HepG2 (cell line): Measurements from ENCODE around the gene EBF4. TPM values are rescaled to one million over a fixed set of nuclear protein-coding genes. Genes with fewer than 3 reads are reported as not detected.

Experiments
- BRCA1 ChIP-seq: sonication (generic); formaldehyde crosslinking; IDR thresholded peaks from 2 replicates; pipeline ENCODE4 v1.4.0; 2020; ENCODE audit warnings: missing genetic modification reagents
- ELF3 ChIP-seq: IDR thresholded peaks from 2 replicates; pipeline ENCODE4 v1.6.1; 2016; ENCODE audit warnings: missing genetic modification reagents, missing compliant biosample characterization
- HBP1 ChIP-seq: IDR thresholded peaks from 2 replicates; pipeline ENCODE4 v1.6.1; 2016; ENCODE audit warnings: low read depth, control low read depth
- HMGXB4 ChIP-seq, 2 experiments: sonication (generic) in 1 of 2; formaldehyde crosslinking in 1 of 2; IDR thresholded peaks; 2 replicates each; pipeline versions ENCODE4 v1.4.0 to v1.6.1; 2018 to 2020; ENCODE audit warnings: missing genetic modification reagents in 2 of 2, borderline replicate concordance in 1 of 2, low read depth in 1 of 2, mild to moderate bottlenecking in 1 of 2, missing biosample characterization in 1 of 2
- IRX3 ChIP-seq: sonication (generic); formaldehyde crosslinking; IDR thresholded peaks from 2 replicates; pipeline ENCODE4 v1.8.1; 2023; ENCODE audit warnings: mild to moderate bottlenecking, low read depth, missing genetic modification reagents, borderline replicate concordance
- NCOR1 ChIP-seq: fragments of 200-600 bp; sonication (generic); IDR thresholded peaks from 2 replicates; pipeline ENCODE4 v1.7.0; 2017; ENCODE audit warnings: antibody characterized with exemption, low read length, borderline replicate concordance
- NFKB2 ChIP-seq: sonication (generic); formaldehyde crosslinking; IDR thresholded peaks from 2 replicates; pipeline ENCODE4 v1.4.0; 2020; ENCODE audit warnings: missing genetic modification reagents, borderline replicate concordance
- NONO ChIP-seq, 2 experiments: fragments of 450-650 bp in 1 of 2; sonication (generic) in 1 of 2; formaldehyde crosslinking in 1 of 2; IDR thresholded peaks in 1 of 2; conservative IDR thresholded peaks in 1 of 2; 2 replicates each; pipeline versions ENCODE4 v1.6.1 to v1.8.0; 2017 to 2022; ENCODE audit warnings: mild to moderate bottlenecking in 1 of 2, missing genetic modification reagents in 1 of 2, moderate library complexity in 1 of 2
- PAXIP1 ChIP-seq: sonication (generic); formaldehyde crosslinking; conservative IDR thresholded peaks from 2 replicates; pipeline ENCODE4 v1.4.0; 2020; ENCODE audit warnings: mild to moderate bottlenecking, missing genetic modification reagents, moderate library complexity
- RARG ChIP-seq: sonication (generic); formaldehyde crosslinking; IDR thresholded peaks from 2 replicates; pipeline ENCODE4 v1.4.0; 2020; ENCODE audit warnings: low read depth, mild to moderate bottlenecking, missing genetic modification reagents
- SRSF1 ChIP-seq: fragments of 200-400 bp; formaldehyde crosslinking; optimal IDR thresholded peaks from 2 replicates; pipeline ENCODE3; 2017; ENCODE audit warnings: mild to moderate bottlenecking, low read depth, low read length, moderate library complexity
- ZNF12 ChIP-seq: sonication (generic); formaldehyde crosslinking; IDR thresholded peaks from 2 replicates; pipeline ENCODE4 v1.5.0; 2020; ENCODE audit warnings: missing genetic modification reagents
- ZNF260 ChIP-seq: sonication (generic); formaldehyde crosslinking; IDR thresholded peaks from 2 replicates; pipeline ENCODE4 v1.4.0; 2020; ENCODE audit warnings: missing genetic modification reagents, low read depth, mild to moderate bottlenecking, borderline replicate concordance
- ZNF543 ChIP-seq: sonication (generic); formaldehyde crosslinking; IDR thresholded peaks from 2 replicates; pipeline ENCODE4 v1.4.0; 2020; ENCODE audit warnings: mild to moderate bottlenecking, missing genetic modification reagents
- ZNF629 ChIP-seq: sonication (generic); formaldehyde crosslinking; conservative IDR thresholded peaks from 2 replicates; pipeline ENCODE4 v1.5.0; 2020; ENCODE audit warnings: missing genetic modification reagents
- ZNF780A ChIP-seq: sonication (generic); formaldehyde crosslinking; IDR thresholded peaks from 2 replicates; pipeline ENCODE4 v1.8.0; 2022; ENCODE audit warnings: mild to moderate bottlenecking, missing genetic modification reagents, moderate library complexity
- ZNF781 ChIP-seq: sonication (generic); formaldehyde crosslinking; IDR thresholded peaks from 2 replicates; pipeline ENCODE4 v1.5.1; 2020; ENCODE audit warnings: borderline replicate concordance, mild to moderate bottlenecking, missing genetic modification reagents; ENCODE audit errors: not compliant biosample characterization
- ZNF784 ChIP-seq: sonication (generic); formaldehyde crosslinking; IDR thresholded peaks from 2 replicates; pipeline ENCODE4 v1.5.1; 2020; ENCODE audit warnings: missing genetic modification reagents, mild to moderate bottlenecking, borderline replicate concordance
- ZSCAN20 ChIP-seq: sonication (generic); formaldehyde crosslinking; IDR thresholded peaks from 2 replicates; pipeline ENCODE4 v1.4.0; 2020; ENCODE audit warnings: missing genetic modification reagents, mild to moderate bottlenecking, borderline replicate concordance
- ZSCAN21 ChIP-seq: sonication (generic); formaldehyde crosslinking; IDR thresholded peaks from 2 replicates; pipeline ENCODE4 v1.8.0; 2022; ENCODE audit warnings: mild to moderate bottlenecking, missing genetic modification reagents, moderate library complexity, borderline replicate concordance
- polyA plus RNA-seq, 8 experiments: library from polyadenylated mRNA; depleted of rRNA in 3 of 8; stranded (reverse) in 7 of 8; unstranded in 1 of 8; fragments of >200 nt; fragmentation: Illumina TruSeq in 4 of 8; extraction: Trizol in 4 of 8; gene quantifications; 2 replicates each; pipeline versions ENCODE4 v1.2.1 to v1.2.3, GENCODE V29; 2011 to 2016; ENCODE audit warnings: low read depth in 4 of 8, missing spikeins in 1 of 8, mixed read lengths in 1 of 8; ENCODE audit not compliant: insufficient read depth in 1 of 8
- total RNA-seq, 5 experiments: library from RNA; depleted of rRNA; stranded (reverse); fragments of >200 nt; fragmentation: Illumina TruSeq; extraction: Trizol; gene quantifications; 2 replicates each; pipeline ENCODE4 v1.2.3, GENCODE V29; 2016; ENCODE audit warnings: low read depth in 1 of 5

EBF4 gene
- total and polyA plus RNA-seq, 2 of the 13 experiments (the other 11 are each of a cell fraction or from before 2014, with no cell fraction given) = 0.84 to 2.2 TPM

- no peak for TF ChIP-seq PAXIP1 (CRISPR knock-in tag)
- peak; percentile 68; the same call in 1 of the 2 replicates for TF ChIP-seq NFKB2 (CRISPR knock-in tag)
- no peak for TF ChIP-seq ZNF781 (CRISPR knock-in tag)
- TF ChIP-seq ZSCAN20 (CRISPR knock-in tag) = peak; percentile 86; the same call in 1 of the 2 replicates
- no peak; the same call in 1 of the 2 replicates for TF ChIP-seq ZNF780A (CRISPR knock-in tag)
- TF ChIP-seq ZNF629 (CRISPR knock-in tag) = no peak
- no peak for TF ChIP-seq ZNF12 (CRISPR knock-in tag)
- TF ChIP-seq IRX3 (CRISPR knock-in tag) = 0 out of 2 replicates have a peak, but pooled peaks have one; percentile 3
- TF ChIP-seq HMGXB4 (CRISPR knock-in tag; IDR thresholded peaks at IDR 0.05; ENCODE audit: borderline replicate concordance in 1 of 2, low read depth in 1 of 2) = 0 out of 4 replicates have a peak, but pooled peaks of 1 of the 2 experiments have one; percentile 30
- peak; percentile 18 for TF ChIP-seq SRSF1
- 0 out of 2 replicates have a peak, but pooled peaks have one; percentile 11 for TF ChIP-seq ZNF784 (CRISPR knock-in tag)
- TF ChIP-seq ELF3 (CRISPR knock-in tag) = no peak
- TF ChIP-seq BRCA1 (CRISPR knock-in tag) = no peak
- TF ChIP-seq ZNF260 (CRISPR knock-in tag) = no peak
- peak; percentile 31; the same call in 1 of the 2 replicates for TF ChIP-seq ZNF543 (CRISPR knock-in tag)
- TF ChIP-seq ZSCAN21 (CRISPR knock-in tag) = peak; percentile 24; the same call in 1 of the 2 replicates
- no peak for TF ChIP-seq NONO (IDR thresholded peaks at IDR 0.05)
- TF ChIP-seq NONO (CRISPR knock-in tag; conservative IDR thresholded peaks at IDR 0.05) = no peak
- no peak; the same call in 1 of the 2 replicates for TF ChIP-seq HBP1 (CRISPR knock-in tag)
- TF ChIP-seq NCOR1 = no peak; the same call in 1 of the 2 replicates
- no peak for TF ChIP-seq RARG (CRISPR knock-in tag)
Measured at GRCh38 chr20:2751878-2752566, 59.4 kb downstream of the EBF4 start (continued).
